ENCODE measurements around the gene NECTIN4.

- no peak for TF ChIP-seq CTCF (conservative IDR thresholded peaks at IDR 0.05 in 1 of 2, IDR thresholded peaks at IDR 0.05 in 1 of 2; ENCODE audit: extremely low read depth in 1 of 2, insufficient read depth in 1 of 2, low read depth in 1 of 2, low read length in 2 of 2)
- TF ChIP-seq EZH2 (IDR thresholded peaks at IDR 0.05; ENCODE audit: borderline replicate concordance, low read length), result no peak
Measured at GRCh38 chr1:161054232-161054631, 35.1 kb downstream of the NECTIN4 start.

Measured in mammary epithelial cell (primary cell).